Measurements from ENCODE around the gene SLC19A1. TPM values are rescaled to one million over a fixed set of nuclear protein-coding genes. Genes with fewer than 3 reads are reported as not detected.

Gene SLC19A1
- total and polyA plus RNA-seq, 2 donors from 2014 or later, result 5.1 to 7.2 TPM

DNA sequence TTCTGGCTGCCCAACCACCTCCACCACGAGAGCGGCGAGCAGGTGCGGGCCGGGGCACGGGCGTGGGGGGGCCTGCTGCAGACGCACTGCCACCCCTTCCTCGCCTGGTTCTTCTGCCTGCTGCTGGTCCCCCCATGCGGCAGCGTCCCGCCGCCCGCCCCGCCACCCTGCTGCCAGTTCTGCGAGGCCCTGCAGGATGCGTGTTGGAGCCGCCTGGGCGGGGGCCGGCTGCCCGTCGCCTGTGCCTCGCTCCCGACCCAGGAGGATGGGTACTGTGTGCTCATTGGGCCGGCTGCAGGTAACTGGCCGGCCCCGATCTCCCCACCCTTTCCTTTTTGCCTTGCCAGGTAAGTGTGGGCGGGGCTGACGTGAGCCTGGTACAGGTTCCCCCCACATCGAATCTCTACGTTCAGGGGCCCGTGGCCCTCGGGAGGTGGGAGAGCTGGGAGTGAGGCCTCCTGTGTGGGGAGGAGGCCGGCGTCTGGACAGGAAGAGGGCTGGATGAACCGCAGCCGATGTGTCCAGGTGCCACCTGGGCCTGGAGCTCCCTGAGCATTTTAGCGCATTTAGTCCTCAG is 85.6 kb downstream of the SLC19A1 start:
- intact Hi-C loops (cut with DNase I), result no loop called here
- Histone ChIP-seq H3K4me1 (ENCODE audit: control insufficient read depth in 2 of 3, insufficient read depth in 2 of 3, low read depth in 1 of 3, low read length in 3 of 3) (peaks cover 0 to 29% (median 14%) of the 10 kb centered on the region in 3 donors), H3K27me3 (ENCODE audit: control insufficient read depth, insufficient read depth, low read length) (no peaks in the 10 kb centered on the region), H3K9me3 (ENCODE audit: control insufficient read depth in 2 of 3, insufficient read depth in 1 of 3, low read length in 3 of 3) (peaks cover 0 to 5% (median 0%) of the 10 kb centered on the region in 3 donors), H3K36me3 (ENCODE audit: control insufficient read depth in 2 of 3, insufficient read depth in 3 of 3, low read length in 3 of 3) (no peaks in the 10 kb centered on the region), H3K4me3 (ENCODE audit: low read length in 3 of 3) (no peak overlapping the region), H3K27ac (ENCODE audit: low read depth in 2 of 2, low read length in 2 of 2) (no peak overlapping the region), H3K9ac (ENCODE audit: low read length in 3 of 3) (no peak overlapping the region)
- peak in 1 of 5 donors; percentile 71 for DNase-seq
- TF ChIP-seq, protein P1, sequence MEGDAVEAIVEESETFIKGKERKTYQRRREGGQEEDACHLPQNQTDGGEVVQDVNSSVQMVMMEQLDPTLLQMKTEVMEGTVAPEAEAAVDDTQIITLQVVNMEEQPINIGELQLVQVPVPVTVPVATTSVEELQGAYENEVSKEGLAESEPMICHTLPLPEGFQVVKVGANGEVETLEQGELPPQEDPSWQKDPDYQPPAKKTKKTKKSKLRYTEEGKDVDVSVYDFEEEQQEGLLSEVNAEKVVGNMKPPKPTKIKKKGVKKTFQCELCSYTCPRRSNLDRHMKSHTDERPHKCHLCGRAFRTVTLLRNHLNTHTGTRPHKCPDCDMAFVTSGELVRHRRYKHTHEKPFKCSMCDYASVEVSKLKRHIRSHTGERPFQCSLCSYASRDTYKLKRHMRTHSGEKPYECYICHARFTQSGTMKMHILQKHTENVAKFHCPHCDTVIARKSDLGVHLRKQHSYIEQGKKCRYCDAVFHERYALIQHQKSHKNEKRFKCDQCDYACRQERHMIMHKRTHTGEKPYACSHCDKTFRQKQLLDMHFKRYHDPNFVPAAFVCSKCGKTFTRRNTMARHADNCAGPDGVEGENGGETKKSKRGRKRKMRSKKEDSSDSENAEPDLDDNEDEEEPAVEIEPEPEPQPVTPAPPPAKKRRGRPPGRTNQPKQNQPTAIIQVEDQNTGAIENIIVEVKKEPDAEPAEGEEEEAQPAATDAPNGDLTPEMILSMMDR (IDR thresholded peaks at IDR 0.05; ENCODE audit: borderline replicate concordance, extremely low read depth, insufficient read depth), result no peak
- no peak for FAIRE-seq

DNA sequence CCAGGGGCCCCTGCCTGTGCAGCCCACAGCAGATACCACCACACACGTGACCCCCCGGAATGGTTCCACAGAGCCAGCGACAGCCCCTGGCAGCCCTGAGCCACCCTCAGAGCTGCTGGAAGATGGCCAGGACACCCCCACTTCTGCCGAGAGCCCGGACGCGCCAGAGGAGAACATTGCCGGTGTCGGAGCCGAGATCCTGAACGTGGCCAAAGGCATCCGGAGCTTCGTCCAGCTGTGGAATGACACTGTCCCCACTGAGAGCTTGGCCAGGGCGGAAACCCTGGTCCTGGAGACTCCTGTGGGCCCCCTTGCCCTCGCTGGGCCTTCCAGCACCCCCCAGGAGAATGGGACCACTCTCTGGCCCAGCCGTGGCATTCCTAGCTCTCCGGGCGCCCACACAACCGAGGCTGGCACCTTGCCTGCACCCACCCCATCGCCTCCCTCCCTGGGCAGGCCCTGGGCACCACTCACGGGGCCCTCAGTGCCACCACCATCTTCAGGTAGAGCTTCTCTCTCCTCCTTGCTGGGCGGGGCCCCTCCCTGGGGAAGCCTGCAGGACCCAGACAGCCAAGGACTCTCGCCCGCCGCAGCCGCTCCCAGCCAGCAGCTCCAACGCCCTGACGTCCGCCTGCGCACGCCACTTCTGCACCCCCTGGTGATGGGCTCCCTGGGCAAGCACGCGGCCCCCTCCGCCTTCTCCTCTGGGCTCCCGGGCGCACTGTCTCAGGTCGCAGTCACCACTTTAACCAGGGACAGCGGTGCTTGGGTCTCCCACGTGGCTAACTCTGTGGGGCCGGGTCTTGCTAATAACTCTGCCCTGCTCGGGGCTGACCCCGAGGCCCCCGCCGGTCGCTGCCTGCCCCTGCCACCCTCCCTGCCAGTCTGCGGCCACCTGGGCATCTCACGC is 86.3 kb downstream of the SLC19A1 start:
- intact Hi-C loops (cut with DNase I), result no loop called here
- peak overlapping the region; percentile 30 to 49 for H3K27ac ChIP-seq (ENCODE audit: low read depth in 2 of 2, low read length in 2 of 2)
- H3K9ac ChIP-seq (ENCODE audit: low read length in 3 of 3), result no peak overlapping the region
- H3K27me3 ChIP-seq (ENCODE audit: control insufficient read depth, insufficient read depth, low read length), result no peaks in the 10 kb centered on the region
- H3K36me3 ChIP-seq (ENCODE audit: control insufficient read depth in 2 of 3, insufficient read depth in 3 of 3, low read length in 3 of 3), result no peaks in the 10 kb centered on the region
- no peaks in the 10 kb centered on the region for H3K9me3 ChIP-seq (ENCODE audit: control insufficient read depth in 2 of 3, insufficient read depth in 1 of 3, low read length in 3 of 3)
- TF ChIP-seq, protein P1 (IDR thresholded peaks at IDR 0.05; ENCODE audit: borderline replicate concordance, extremely low read depth, insufficient read depth), result no peak
- DNase-seq (peak in 1 of 5 donors; percentile 80), FAIRE-seq (no peak)
- peaks cover 0 to 29% (median 11%) of the 10 kb centered on the region in 3 donors for H3K4me1 ChIP-seq (ENCODE audit: control insufficient read depth in 2 of 3, insufficient read depth in 2 of 3, low read depth in 1 of 3, low read length in 3 of 3)
- no peak overlapping the region for H3K4me3 ChIP-seq (ENCODE audit: low read length in 3 of 3)

DNA sequence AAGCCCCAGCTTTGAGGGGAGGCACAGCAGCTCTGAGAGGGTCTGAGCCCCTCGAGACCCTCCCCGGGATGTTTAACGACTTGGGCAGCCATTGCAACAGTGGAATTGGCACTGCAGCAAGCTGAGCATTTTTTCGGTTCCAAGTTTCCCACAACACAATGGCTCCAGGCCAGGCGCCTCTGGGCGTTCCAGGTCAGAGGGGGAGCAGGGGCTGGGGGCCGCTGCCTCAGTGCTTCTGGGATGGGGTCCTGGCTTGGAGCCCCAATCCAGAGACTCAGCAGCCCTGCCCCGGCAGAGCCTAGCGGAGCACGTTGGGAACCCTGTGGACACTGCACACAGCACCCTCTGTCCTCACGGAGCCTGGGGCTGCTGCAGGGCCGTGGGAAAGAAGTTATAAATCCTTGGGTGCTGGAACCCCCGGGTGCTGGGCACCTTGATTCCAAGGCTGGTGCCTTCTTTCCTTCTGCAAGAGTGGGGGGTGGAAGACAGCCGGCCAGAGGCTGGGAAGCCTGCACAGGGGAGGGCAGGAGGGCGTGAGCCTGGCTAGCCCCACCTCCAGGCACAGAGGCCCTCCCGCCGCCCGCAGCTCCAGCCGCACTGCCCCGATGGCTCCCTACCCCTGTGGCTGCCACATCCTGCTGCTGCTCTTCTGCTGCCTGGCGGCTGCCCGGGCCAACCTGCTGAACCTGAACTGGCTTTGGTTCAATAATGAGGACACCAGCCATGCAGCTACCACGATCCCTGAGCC is 87.1 kb downstream of the SLC19A1 start:
- Histone ChIP-seq H3K27ac (ENCODE audit: low read depth in 2 of 2, low read length in 2 of 2) (peak overlapping the region in 1 of 2 donors; percentile 49), H3K4me3 (ENCODE audit: low read length in 3 of 3) (peak overlapping the region in 1 of 3 donors; percentile 17), H3K4me1 (ENCODE audit: control insufficient read depth in 2 of 3, insufficient read depth in 2 of 3, low read depth in 1 of 3, low read length in 3 of 3) (peaks cover 0 to 29% (median 11%) of the 10 kb centered on the region in 3 donors), H3K27me3 (ENCODE audit: control insufficient read depth, insufficient read depth, low read length) (no peaks in the 10 kb centered on the region), H3K36me3 (ENCODE audit: control insufficient read depth in 2 of 3, insufficient read depth in 3 of 3, low read length in 3 of 3) (no peaks in the 10 kb centered on the region), H3K9me3 (ENCODE audit: control insufficient read depth in 2 of 3, insufficient read depth in 1 of 3, low read length in 3 of 3) (no peaks in the 10 kb centered on the region), H3K9ac (ENCODE audit: low read length in 3 of 3) (no peak overlapping the region)
- peak in 1 of 5 donors; percentile 88 for DNase-seq
- no peak for FAIRE-seq
- intact Hi-C loops (cut with DNase I), result no loop called here
- TF ChIP-seq, protein P1 (IDR thresholded peaks at IDR 0.05; ENCODE audit: borderline replicate concordance, extremely low read depth, insufficient read depth), result no peak

All from kidney (tissue), 14 donors.